ENCODE results near the gene SGSM2.

DNA sequence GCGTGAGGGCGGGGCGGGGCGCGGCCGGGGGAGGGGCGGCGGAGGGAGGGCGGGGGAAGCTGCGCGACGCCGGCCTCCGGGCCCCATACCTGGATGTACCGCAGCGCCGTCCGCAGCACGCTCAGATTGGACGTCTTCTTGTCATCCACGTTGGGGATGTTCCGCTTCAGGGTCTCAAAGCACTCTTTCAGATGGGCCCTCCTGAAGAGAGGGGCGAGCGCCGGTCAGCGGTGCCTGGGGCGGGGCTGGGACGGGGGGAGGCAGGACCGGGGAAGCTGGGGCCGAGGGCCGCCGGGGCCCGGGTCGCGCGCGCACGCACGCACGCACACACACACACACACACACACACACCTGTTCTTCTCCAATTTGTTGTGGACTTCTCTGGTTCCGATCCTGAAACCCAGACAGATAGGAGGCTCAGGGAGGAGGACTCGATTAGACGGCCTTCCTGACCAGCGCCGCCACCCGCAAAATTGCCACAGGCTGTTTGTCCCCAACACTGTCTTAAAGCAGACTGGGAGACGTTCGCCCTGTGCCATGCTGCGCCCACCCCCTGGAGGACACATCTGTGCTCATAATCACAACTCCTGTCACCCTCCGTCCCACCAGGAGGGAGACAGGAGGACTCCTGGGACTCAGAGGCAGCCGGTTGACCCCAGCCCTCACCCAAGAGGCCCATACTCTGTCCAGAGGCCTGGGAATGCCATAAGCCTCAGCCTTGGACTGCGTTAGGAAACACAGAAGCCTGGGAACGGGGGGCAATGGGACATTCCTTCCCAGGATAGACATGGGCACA is 56.9 kb downstream of the SGSM2 start:
- TF ChIP-seq, protein P1, sequence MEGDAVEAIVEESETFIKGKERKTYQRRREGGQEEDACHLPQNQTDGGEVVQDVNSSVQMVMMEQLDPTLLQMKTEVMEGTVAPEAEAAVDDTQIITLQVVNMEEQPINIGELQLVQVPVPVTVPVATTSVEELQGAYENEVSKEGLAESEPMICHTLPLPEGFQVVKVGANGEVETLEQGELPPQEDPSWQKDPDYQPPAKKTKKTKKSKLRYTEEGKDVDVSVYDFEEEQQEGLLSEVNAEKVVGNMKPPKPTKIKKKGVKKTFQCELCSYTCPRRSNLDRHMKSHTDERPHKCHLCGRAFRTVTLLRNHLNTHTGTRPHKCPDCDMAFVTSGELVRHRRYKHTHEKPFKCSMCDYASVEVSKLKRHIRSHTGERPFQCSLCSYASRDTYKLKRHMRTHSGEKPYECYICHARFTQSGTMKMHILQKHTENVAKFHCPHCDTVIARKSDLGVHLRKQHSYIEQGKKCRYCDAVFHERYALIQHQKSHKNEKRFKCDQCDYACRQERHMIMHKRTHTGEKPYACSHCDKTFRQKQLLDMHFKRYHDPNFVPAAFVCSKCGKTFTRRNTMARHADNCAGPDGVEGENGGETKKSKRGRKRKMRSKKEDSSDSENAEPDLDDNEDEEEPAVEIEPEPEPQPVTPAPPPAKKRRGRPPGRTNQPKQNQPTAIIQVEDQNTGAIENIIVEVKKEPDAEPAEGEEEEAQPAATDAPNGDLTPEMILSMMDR (IDR thresholded peaks at IDR 0.05; ENCODE audit: control extremely low read depth in 1 of 3, insufficient read depth in 1 of 3, low read depth in 1 of 3, low read length in 3 of 3) = no peak
- no peak for TF ChIP-seq SUZ12 (IDR thresholded peaks at IDR 0.05; ENCODE audit: low read length)

All from H1 (cell line).